ENCODE data around the gene SMG6.

The SMG6 gene

GRCh38 chr17:2235265-2235664 is 68.3 kb downstream of the SMG6 start:
- DNase-seq (ENCODE audit: low read depth, low spot score) = no peak

GRCh38 chr17:2233441-2233947 is 70.1 kb downstream of the SMG6 start:
- no peak for DNase-seq (ENCODE audit: low read depth, low spot score)

GRCh38 chr17:2232244-2232638 is 71.3 kb downstream of the SMG6 start:
- no peak for DNase-seq (ENCODE audit: low read depth, low spot score)

GRCh38 chr17:2230877-2231276 is 72.7 kb downstream of the SMG6 start:
- DNase-seq (ENCODE audit: low read depth, low spot score) = no peak

- DNase-seq (ENCODE audit: low read depth, low spot score) = no peak
Measured at GRCh38 chr17:2227025-2227699, 76.4 kb downstream of the SMG6 start.

GRCh38 chr17:2223617-2223927 is 80.0 kb downstream of the SMG6 start:
- DNase-seq (ENCODE audit: low read depth, low spot score) = no peak

- DNase-seq (ENCODE audit: low read depth, low spot score) = no peak
Measured at GRCh38 chr17:2222901-2223616, 80.5 kb downstream of the SMG6 start.

- no peak for DNase-seq (ENCODE audit: low read depth, low spot score)
Measured at GRCh38 chr17:2222301-2222700, 81.3 kb downstream of the SMG6 start.

GRCh38 chr17:2218426-2218825 is 85.2 kb downstream of the SMG6 start:
- DNase-seq (ENCODE audit: low read depth, low spot score) = no peak

- DNase-seq (ENCODE audit: low read depth, low spot score) = no peak
Measured at GRCh38 chr17:2215616-2216364, 87.8 kb downstream of the SMG6 start.

- DNase-seq (ENCODE audit: low read depth, low spot score) = no peak
Measured at GRCh38 chr17:2214929-2215615, 88.5 kb downstream of the SMG6 start.

- no peak for DNase-seq (ENCODE audit: low read depth, low spot score)
Measured at GRCh38 chr17:2214047-2214928, 89.3 kb downstream of the SMG6 start.

- no peak for DNase-seq (ENCODE audit: low read depth, low spot score)
Measured at GRCh38 chr17:2213291-2213960, 90.2 kb downstream of the SMG6 start.

GRCh38 chr17:2212400-2212981 is 91.1 kb downstream of the SMG6 start:
- DNase-seq (ENCODE audit: low read depth, low spot score) = no peak

GRCh38 chr17:2211661-2212399 is 91.8 kb downstream of the SMG6 start:
- DNase-seq (ENCODE audit: low read depth, low spot score) = no peak

- DNase-seq (ENCODE audit: low read depth, low spot score) = no peak
Measured at GRCh38 chr17:2210726-2211125, 92.9 kb downstream of the SMG6 start.

- no peak for DNase-seq (ENCODE audit: low read depth, low spot score)
Measured at GRCh38 chr17:2207815-2208515, 95.6 kb downstream of the SMG6 start.

- no peak for DNase-seq (ENCODE audit: low read depth, low spot score)
Measured at GRCh38 chr17:2204393-2204792, 99.2 kb downstream of the SMG6 start.

- no peak for DNase-seq (ENCODE audit: low read depth, low spot score)
Measured at GRCh38 chr17:2203818-2204217, 99.8 kb downstream of the SMG6 start.
